Stimulated activated CD4-positive, alpha-beta T cell treated with anti-CD3 and anti-CD28 coated beads, Interleukin-12 subunit alpha, Interleukin-12 subunit beta, amount 100 ng/mL, for 24 hours (primary cell): Measurements from ENCODE around the gene ANAPC2.
"Not testable (repeated sequence)": the region's sequence is repeated elsewhere in the genome, so short reads cannot be mapped to it uniquely, and the experiment has no call there.

Experiments used
- DNase-seq, 2 experiments: peaks; one replicate each; pipeline ENCODE4 v3.0.0-alpha.2; 2020; ENCODE audit warnings: low read depth in 2 of 2

The ANAPC2 gene

GRCh38 chr9:137145731-137146526 lies 42.4 kb downstream of the ANAPC2 start:
- no peak for DNase-seq

- DNase-seq: no peak
These were observed 44.9 kb downstream of the ANAPC2 start for GRCh38 chr9:137143459-137143858.

GRCh38 chr9:137141976-137142936 lies 46.1 kb downstream of the ANAPC2 start:
- no peak for DNase-seq

- DNase-seq: no peak
These were observed 47.1 kb downstream of the ANAPC2 start for GRCh38 chr9:137141050-137141810.

GRCh38 chr9:137140151-137141012 lies 48.0 kb downstream of the ANAPC2 start:
- no peak for DNase-seq

- DNase-seq: no peak
These were observed 48.8 kb downstream of the ANAPC2 start for GRCh38 chr9:137139468-137140150.

GRCh38 chr9:137138722-137139467 lies 49.5 kb downstream of the ANAPC2 start, which contains the start of gene GRIN1:
Gene GRIN1 (plus strand): TSS chr9:137139154. CDS start chr9:137139487, 333 bp downstream.
- DNase-seq: no peak

GRCh38 chr9:137138058-137138721 lies 50.2 kb downstream of the ANAPC2 start:
- DNase-seq: no peak

- no peak for DNase-seq
These were observed 51.3 kb downstream of the ANAPC2 start for GRCh38 chr9:137136881-137137607.

- DNase-seq: no peak
These were observed 52.0 kb downstream of the ANAPC2 start for GRCh38 chr9:137136261-137136880.

GRCh38 chr9:137135154-137135553 lies 53.2 kb downstream of the ANAPC2 start:
- not testable (repeated sequence) for DNase-seq

- DNase-seq: no peak
These were observed 54.2 kb downstream of the ANAPC2 start for GRCh38 chr9:137134191-137134590.

GRCh38 chr9:137130176-137130755 lies 58.1 kb downstream of the ANAPC2 start:
- DNase-seq: no peak

- DNase-seq: peak; percentile 83 to 84
These were observed 58.7 kb downstream of the ANAPC2 start for GRCh38 chr9:137129456-137130175.

GRCh38 chr9:137128862-137129455 lies 59.4 kb downstream of the ANAPC2 start:
- no peak for DNase-seq

GRCh38 chr9:137128158-137128861 lies 60.0 kb downstream of the ANAPC2 start:
- peak in 1 of 2 experiments; percentile 17 for DNase-seq
